NCI-H2107 treated with DMSO at 0.1 percent for 48 hours (cell line): Measurements from ENCODE around the gene MRPL55.

Source experiments
- DNase-seq: peaks from one replicate; lab custom pipeline; 2025; ENCODE audit not compliant: unreplicated experiment; lab: John Stamatoyannopoulos, UW

The MRPL55 gene

DNA sequence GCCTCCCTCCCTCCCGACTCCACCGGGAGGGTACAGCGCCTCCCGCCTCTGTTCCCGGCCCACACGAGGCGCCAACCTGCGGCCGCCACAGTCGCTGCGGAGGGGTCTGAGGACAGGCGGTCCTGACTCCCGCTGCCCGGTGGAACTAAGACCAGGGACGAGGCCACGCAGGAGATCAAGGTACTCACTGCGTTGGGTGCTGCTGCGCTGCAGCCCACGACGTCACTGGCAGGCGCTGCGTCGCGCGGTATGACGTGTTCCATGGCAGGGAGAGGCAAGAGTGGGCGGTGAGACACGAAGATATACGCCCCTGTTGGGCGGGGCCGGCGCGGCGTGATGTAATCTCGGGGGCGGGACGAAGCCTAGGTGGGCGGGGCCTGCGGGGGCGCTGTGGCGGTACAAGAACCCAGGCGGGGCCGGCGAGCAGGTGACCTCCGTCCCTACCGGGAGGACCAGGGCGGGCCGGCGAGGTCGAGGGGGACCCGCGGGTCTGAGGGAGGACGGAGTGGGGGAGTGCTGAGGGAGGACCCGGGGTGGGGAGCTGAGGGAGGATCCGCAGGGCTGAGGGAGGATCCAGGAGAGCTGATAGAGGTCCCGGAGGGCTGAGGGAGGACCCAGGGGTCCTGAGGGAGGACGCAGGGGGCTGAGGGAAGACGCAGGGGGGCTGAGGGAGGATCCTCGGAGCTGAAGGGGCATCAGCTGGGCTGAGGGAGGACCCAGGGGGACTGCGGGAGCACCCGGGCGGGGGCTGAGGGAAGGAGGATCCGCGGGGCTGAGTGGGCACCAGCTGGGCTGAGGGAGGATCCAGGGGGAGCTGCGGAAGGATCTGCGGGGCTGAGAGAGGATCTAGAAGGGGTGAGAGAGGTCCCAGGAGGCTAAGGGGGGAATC, at the start of gene MRPL55:
MRPL55 (minus strand) TSS at position 227 of the 889 bp plus-strand sequence. CDS start 1,039 bp downstream, outside the sequence.
- DNase-seq: peak; percentile 89

DNA sequence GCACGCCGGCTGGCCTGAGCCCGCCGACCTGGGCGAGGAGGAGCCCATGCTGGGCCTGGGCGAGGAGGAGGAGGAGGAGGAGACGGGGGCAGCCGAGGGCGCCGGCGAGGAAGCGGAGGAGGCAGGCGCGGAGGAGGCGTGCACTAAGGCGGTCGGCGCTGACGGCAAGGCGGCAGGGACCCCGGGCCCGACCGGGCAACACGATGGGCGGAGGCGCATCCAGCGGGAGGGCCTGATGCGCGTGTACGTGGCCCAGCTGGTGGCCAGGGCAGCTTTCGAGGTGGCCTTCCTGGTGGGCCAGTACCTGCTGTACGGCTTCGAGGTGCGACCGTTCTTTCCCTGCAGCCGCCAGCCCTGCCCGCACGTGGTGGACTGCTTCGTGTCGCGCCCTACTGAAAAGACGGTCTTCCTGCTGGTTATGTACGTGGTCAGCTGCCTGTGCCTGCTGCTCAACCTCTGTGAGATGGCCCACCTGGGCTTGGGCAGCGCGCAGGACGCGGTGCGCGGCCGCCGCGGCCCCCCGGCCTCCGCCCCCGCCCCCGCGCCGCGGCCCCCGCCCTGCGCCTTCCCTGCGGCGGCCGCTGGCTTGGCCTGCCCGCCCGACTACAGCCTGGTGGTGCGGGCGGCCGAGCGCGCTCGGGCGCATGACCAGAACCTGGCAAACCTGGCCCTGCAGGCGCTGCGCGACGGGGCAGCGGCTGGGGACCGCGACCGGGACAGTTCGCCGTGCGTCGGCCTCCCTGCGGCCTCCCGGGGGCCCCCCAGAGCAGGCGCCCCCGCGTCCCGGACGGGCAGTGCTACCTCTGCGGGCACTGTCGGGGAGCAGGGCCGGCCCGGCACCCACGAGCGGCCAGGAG, 49.3 kb upstream of the MRPL55 start:
- DNase-seq: no peak

DNA sequence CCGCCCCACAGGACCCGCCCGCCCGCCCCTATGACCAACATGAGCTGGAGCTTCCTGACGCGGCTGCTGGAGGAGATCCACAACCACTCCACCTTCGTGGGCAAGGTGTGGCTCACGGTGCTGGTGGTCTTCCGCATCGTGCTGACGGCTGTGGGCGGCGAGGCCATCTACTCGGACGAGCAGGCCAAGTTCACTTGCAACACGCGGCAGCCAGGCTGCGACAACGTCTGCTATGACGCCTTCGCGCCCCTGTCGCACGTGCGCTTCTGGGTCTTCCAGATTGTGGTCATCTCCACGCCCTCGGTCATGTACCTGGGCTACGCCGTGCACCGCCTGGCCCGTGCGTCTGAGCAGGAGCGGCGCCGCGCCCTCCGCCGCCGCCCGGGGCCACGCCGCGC, 48.6 kb upstream of the MRPL55 start:
- no peak for DNase-seq

DNA sequence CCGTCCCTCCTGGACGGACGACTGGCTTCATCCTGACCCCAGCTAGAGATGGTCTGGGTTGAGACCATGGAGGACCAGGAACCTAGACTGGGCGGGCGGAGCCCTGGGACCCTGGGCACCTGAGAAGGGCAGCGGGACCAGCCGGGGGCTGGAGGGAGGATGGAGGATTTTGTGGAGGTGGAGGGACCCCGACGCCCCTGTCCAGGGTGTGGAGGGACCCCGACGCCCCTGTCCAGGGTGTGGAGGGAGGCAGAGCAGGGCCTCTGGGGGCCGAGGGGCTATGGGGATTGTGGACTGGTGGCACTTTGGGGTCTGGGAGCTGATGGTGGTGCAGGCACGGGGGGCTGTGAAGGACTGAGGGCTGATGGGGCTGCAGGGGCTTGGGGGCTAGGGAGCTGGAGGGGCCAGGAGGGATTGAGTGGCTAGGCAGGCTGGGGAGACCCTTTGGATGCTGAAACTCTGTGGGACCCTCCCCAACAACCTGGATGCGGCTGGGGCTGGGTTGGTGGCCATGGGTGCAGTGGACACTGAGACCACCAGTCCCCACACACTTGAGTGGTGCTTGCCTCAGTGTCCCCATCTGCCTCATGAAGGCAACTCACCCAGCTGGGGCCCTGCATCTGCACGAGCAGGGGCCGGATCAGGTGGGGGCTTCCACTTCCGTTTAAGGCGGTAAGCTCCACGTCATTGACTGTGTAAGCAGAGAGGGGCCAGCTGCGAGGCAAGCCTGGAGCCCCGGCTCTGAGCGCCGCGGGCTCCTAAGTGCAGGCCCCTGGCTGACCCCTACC, 48.0 kb upstream of the MRPL55 start:
- no peak for DNase-seq

DNA sequence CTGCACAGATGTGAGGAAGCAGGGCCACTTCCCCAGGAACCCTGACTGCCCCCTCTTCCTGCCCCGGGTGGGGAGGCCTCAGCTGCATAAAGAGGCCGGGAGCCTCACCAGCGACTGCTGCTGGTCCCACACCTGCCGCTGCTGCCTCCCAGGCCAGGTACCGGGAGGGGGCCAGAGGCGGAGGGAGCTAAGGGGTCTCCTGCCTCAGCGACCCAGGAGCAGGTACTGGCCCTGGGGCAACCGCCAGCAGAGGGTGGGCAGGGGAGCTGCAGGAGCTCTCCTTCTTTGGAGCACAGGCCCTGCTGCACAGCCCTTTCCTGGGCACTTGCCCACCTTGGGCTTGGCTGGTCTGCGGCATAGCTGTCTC, 47.4 kb upstream of the MRPL55 start:
- DNase-seq: no peak

DNA sequence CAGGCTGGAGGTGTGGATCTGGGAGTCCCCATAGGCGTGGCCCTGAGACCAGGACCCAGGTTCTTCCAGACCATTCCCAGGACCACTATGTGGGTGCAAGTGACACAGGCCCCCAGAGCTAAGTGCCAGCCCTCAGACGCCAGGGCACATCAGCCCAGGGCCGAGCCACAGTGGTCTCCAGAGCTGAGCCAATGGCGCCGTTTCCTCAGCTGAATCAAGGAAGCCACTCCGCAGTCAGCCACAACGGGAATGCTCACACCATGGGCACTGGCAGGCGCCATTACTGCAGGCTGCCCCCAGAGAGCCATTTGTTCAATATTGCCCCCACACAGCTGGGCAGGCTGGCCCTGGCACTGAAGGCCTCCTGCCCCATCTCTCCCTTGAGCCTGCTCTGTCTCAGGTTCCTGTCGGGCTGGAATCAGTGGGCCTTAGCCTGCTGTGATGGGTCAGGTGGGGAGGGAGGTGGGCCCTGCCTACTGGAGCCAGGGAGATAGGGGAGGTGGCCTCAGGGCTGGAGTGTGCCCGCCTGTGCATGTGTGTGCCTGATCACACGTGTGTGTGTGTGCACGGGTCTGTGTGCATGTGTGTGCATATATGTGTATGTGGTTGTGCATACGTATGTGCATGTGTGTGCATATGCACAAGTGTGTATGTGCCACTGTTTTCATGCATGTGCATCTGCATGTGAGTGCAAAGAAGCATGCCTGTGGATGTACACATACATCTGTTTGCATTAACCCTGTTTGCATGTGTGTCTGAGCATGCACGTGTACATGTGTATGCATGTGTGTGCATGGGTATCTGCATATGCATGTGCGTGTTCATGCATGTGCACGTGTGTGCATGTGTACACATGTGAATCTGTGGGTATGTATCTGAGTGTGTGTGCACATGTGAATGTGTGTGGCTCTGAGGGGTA, 46.8 kb upstream of the MRPL55 start:
- no peak for DNase-seq

DNA sequence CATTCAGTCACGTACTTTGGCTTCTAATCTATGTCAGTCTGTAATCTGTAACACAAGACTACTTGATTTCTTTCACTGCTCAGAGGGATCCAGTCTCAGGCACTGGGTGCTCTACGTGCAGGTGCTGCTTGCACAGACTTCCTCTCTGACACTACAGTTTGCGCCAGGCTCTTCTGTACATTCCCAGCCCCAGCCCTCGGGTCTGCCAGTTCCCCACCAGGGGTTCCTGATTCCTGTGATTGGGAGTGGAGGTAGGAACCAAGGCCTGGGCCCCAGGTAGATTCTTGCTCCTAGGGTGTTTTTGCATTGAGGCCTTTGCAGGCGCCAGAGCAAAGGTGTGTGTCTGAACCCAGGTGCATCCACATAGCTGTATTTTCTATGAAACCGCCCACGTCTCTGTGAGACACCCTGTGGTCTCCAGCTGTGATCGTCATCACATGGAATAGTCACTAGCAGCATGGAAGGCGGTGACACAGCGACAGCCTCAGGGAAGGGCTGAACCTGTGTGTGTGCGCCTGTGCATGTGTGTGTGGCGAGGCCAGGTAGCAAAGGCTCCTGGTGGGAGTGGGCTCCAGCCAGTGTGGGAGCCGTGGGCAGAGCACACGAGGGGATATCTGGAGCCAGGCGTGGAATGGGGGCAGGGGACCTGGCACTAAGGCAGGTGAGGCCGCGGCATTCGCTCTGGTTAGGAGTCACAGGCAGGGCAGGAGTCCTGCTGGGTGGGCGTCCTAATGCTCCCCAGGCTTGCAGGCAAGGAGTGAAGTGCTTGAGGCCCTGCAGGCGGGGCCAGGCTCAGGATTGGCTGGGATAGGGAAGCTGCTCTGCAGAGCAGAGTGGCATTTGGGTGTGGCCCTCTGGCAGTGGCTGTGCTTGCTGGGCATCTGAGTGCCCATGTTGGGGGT, 45.8 kb upstream of the MRPL55 start:
- no peak for DNase-seq

DNA sequence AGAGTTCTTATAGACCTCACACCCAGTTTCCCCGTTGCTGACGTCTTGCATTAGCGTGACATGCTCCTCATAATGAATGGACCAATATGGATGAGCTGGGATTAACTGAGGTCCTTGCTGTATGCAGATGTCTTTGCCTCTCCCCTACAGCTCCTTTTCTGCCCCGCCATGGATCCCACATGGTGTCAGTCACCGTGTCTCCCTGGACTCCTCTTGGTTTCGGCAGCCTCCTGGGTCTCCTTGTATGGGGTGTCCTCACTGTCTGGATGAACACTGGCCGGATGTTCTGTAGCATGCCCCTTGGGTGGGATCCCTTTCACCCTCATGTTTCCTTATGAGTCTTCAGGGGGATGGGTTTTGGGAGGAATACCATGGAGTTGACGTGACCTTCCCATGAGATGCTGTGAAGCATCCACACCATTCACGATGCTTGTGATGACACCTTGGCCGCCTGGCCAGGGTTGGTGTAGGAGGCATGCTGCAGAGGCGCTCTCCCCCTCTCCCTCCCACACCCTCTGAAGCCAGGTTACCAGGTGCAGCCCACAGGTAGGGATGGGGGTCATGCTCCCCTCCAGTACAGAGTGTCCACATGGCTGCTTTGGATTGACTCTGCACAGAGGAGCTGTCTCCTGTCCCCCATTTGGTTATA, 45.0 kb upstream of the MRPL55 start:
- no peak for DNase-seq

DNA sequence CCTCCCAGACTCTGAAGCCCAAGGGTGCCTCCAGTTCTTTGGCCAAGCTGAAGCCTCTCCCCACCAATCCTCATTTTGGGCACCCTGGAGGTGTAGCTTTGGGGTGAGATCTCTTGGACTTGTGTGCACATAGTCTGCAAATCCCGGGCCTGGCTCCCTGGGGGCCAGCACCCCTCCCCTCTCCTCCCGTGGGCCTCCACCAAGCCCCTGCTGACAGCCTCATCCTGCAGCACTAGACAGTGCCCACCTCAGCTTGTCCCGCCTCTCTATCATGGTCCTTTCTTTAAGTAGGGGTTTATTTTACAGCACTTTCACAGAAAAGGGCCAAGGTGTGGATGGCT, 43.8 kb upstream of the MRPL55 start:
- DNase-seq: no peak

DNA sequence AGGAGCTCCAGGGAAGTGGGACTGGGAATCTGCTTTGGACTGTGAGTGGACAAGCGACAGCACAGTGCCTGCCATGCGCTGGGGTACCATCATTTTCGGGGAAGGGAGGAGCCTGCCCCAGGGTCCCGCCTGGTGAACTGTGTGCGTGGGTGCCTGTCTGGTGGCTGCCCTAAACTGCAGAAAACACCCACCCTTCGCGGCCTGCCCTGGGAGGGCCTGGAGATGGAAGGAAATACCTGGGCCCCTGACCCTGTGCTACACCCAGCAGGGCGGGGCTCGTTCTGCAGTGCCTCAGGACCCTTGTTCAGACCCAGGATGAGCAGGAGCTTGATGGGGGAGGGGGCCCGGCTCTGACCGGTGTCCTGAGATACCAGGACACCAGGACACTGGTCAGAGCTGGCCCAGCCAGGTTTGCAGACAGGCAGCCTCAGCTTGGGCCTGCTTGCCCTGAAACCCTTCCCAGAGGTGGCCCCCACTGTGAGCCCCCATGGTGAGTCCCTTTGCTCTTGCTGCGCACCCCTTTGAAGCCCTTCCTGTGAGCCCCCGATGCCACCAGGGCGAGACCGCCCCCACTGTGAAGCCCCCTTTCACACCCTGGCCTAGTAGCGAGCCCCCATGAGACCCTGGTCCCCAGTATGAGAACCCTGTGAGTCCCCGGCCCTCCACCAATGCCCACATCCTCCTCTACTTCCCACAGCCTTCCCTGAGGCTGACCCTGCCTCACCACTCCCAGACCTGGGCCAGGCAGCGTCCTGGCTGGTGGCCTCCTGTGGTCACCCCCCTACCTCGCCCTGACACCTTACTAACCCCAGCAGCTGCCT, 43.2 kb upstream of the MRPL55 start:
- no peak for DNase-seq

DNA sequence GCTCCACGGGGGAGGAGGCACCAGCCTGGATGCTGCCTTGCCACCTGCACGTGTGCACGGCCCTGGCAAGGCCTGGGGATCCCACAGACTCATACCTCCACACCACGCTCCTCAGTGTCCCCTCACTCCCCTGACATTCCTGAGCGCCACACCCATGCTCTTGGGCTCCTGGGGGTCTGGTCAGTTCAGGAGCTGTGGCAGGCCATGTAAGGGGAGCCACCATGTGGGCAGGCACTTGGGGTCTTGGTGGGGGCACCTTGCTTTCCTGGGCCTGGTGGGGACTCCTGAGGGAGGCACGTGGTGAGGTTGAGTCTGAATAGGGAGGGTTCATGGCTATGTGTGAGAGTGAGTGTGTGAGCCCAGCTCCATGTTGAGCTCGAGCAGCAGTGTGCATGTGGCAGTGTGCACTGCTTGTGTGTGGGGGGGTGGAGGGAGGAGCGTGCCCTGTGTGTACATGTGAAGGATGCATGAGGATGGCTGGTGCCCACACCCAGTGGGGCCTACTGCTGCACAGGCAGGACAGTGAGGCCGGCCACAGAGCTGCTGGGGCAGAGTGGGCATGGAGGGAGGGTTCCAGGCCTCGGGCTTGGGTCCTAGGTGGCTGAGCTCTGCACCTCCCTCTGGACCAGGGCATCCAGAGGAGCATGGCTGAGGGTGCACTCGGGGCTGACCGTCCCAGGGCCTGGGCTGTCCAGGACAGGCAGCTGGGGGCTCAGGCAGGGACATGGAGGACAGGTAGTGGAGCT, 42.3 kb upstream of the MRPL55 start:
- DNase-seq: no peak

DNA sequence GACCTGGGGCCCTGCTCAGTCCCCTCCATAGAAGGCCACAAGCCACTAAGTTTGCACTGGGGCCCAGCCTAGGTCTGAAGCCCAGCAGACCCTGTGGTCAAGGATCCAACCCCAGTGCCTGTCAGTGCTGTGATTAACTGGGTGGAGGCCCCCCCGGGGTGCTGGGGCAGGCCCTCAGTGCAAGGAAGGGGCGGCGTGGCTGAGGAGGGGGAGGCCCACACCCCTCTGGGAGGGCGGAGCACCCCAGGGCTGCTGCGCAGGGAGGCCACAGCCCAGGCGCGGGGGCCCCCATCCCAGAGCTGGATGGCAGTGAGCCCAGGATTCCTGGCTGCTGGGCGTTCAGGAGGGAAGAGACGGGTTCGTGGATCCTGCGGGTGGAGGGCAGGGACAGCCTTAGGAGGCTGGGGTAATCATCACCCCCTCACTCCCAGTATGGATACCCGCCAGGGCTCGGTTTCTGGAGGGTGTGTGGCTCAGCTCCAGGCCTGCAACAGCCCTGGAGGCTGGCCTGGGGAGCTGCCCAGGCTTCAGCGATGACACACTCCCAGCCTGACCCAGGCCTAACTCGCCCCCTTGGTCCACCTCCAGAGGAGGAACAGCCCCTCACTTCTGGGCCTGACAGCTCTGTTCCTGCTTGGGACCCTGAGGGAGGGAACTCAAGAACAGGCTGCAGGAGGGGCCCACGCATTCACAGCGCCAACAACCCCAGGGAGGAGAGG, 41.5 kb upstream of the MRPL55 start:
- DNase-seq: no peak

DNA sequence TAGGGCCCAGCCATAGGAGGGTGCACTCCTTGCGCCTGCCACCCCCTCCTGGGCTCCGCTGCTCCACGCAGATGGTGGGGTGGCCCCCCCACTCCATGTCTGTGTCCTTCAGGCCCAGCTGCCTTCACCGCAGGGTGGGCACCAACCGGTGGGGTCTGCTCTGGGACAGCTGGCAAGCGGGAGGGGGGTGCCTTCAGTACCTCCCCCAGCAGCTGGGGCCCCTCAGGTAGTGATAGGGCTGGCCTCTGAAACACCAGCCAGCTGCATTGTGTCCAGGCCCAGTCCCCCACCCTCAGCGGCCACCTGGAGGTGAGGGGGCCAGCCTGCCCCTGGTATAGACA, 41.0 kb upstream of the MRPL55 start:
- no peak for DNase-seq

DNA sequence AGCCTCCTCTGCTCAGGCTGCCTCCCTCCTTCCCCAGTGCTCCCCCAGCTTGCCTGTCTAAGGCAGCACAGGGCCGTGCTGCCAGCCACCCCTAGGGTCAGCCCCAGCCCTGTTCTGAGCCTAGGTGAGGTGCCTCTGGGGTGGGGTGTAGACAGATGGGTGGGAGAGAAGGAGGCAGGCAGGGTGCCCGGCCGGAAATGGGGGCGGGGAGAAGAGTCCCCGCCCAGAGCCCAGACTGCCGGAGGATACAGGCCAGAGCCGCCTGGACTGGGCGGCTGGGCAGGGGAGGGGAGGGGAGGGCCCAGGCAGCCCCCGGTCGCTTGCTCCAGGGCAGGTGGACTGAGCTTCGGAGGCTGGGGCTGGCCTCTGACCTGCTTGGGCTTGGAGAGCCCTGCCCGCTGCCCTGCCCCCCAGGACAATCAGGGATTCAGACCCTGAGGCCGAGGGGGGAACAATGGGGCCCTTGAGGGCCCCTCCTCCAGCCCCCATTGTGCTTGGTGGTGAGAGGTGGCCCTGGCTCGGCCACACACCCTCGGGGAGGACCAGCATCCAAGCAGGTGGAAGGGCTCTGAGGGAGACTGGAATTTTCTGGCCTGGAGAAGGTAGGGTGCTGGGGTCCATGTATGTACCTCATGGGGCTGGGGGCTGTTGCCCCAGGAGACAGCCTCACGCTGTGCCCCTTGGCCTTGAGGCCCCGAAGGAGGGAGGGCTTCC, 40.5 kb upstream of the MRPL55 start, which contains the start of gene GJC2:
GJC2 (plus strand) TSS at position 525 of the 714 bp plus-strand sequence. CDS start 7,829 bp downstream, outside the sequence.
- no peak for DNase-seq

DNA sequence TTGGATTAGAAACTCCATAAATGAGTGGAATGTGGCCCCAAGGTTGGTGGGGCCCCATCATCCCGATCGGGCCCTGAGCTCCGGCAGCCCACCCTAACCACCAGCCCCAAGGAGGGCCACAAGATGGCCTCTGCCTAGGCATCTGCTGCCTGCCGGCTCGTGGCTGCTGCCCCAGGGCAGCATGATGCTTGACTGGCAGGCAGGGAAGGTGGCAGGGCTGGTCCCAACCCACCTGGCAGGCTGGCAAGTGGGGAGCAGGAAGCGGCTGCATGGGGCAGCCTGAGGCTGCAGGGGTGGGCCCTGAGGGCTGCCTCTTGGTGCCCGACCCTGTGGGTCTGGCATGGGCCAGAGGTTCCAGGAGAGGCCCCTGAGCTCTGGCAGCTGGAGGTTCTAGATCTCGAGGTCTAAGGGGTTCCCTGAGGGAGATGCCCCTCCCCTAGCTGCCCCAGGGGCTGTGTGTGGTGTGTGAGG, 39.9 kb upstream of the MRPL55 start:
- DNase-seq: no peak
